LHCN-M2 (cell line): Measurements from ENCODE around the gene STXBP5L. TPM values are rescaled to one million over a fixed set of nuclear protein-coding genes. Genes with fewer than 3 reads are reported as not detected.
A peak's percentile ranks its signal among the peaks of the same experiment; 100 is the strongest.
"Not testable (repeated sequence)": the region's sequence is repeated elsewhere in the genome, so short reads cannot be mapped to it uniquely, and the experiment has no call there.

Experiments used
- DNase-seq: peaks from one replicate; pipeline ENCODE4 v3.0.0-alpha.2; 2012; ENCODE audit warnings: low read depth
- total RNA-seq: library from RNA; depleted of rRNA; stranded (reverse); fragments of >200 nt; gene quantifications from 2 replicates; pipeline ENCODE4 v1.2.3, GENCODE V29; 2014

Gene STXBP5L
- total RNA-seq, 1 experiment from 2014 or later, result under 0.01 TPM

DNA sequence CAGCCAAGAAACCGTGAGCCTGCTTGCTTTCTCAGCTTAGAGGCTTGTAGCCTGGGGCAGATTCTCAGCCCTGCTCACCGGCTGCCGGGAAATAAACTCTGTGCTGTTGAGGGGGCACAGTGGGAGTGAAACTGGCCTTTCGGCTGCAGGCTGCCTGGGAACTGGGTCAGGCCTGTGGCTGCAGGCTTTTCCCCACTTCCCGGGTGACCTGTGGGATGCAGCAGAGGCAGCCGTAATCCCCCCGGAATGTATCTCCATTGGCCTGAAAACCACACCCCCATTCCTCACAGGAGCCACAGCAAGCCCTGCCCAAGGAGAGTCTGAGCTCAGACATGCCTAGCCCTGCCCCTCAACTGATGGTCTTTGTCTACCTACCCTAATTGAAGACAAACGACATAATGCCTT is 110.9 kb downstream of the STXBP5L start:
- no peak for DNase-seq

DNA sequence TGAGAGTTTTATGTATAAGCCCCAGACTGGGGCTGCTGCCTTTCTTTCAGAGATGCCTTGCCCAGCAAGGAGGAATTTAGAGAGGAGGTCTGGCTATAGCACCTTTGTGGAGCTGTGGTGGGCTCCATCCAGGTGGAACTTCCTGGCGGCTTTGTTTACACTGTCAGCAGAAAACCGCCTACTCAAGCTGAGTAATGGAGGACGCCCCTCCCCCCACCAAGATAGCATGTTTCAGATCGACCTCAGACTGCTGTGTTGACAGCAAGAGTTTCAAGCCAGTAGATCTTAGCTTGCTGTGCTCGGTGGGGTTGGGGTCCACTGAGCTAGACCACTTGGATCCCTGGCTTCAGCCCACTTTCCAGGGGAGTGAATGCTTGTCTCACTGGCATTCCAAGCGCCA is 155.6 kb downstream of the STXBP5L start:
- DNase-seq, result no peak

DNA sequence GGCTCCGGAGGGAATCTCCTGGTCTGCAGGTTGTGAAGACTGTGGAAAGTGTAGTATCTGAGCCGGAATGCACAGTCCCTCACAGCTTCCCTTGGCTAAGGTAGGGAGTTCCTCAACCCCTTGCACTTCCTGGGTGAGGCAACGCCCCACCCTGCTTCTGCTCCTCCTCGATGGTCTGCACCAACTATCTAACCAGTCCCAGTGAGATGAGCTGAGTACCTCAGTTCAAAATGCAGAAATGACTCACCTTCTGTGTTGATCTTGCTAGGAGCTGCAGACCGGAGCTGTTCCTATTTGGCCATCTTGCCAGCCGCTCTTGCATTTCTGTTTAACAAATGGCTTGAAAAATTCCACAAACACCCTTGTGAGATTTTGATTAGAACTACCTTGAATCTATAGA is 156.1 kb downstream of the STXBP5L start:
- no peak for DNase-seq

DNA sequence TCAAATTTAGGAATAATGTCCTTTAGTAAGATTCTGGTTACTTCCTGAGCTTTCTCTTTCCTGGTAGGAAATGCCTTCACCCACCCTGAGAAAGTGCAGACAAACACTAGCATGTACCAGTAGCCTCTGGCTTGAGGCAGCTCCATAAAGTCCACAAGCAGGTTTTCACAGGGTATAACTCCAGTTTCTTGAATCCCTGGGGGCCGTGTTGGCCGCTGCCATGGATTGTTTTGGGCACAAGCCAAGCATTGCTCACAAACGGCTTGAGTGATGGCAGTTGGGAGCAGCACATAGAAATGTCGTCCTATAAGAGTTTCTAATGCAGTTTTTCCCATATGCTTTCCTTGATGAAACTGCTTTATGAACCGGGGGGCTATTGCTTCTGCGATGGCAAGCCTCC is 164.1 kb downstream of the STXBP5L start:
- DNase-seq, result no peak

DNA sequence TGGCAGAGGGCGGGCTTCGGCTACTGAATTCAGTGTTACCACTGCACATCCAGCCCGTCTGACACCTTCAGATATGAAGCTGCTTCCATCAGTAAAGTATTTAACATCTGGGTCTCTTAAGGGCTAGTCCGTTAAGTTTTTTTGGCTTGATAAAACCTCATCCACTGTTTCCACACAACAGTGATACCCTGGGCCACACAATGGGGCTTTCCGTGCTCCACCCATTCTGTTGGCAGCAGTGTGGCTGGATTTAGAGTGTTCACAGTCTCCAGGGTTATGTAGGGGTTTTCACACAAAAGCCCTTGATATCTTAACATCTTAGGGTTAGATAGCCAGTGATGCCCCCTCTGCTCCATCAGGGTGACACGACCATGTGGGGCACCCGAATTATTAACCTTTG is 165.0 kb downstream of the STXBP5L start:
- DNase-seq, result no peak

DNA sequence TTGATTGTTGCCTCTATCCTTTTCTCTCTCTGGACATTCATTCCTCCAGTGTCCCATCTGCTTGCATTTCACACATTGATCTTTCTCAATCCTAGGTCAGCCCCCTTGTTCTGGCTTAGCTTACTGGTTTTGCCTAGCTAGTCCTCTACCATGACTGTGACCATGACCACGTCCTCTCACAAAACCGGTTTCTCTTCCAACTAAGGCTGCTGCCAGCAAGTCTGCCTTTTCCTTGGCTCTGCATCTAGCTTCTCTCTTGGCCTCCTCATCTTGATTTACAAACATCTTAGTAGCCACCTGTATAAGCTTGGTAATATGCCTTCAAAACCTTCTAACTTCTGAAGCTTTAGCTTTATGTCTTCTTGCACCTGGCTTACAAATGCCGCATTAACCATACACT is 167.2 kb downstream of the STXBP5L start:
- DNase-seq, result no peak

DNA sequence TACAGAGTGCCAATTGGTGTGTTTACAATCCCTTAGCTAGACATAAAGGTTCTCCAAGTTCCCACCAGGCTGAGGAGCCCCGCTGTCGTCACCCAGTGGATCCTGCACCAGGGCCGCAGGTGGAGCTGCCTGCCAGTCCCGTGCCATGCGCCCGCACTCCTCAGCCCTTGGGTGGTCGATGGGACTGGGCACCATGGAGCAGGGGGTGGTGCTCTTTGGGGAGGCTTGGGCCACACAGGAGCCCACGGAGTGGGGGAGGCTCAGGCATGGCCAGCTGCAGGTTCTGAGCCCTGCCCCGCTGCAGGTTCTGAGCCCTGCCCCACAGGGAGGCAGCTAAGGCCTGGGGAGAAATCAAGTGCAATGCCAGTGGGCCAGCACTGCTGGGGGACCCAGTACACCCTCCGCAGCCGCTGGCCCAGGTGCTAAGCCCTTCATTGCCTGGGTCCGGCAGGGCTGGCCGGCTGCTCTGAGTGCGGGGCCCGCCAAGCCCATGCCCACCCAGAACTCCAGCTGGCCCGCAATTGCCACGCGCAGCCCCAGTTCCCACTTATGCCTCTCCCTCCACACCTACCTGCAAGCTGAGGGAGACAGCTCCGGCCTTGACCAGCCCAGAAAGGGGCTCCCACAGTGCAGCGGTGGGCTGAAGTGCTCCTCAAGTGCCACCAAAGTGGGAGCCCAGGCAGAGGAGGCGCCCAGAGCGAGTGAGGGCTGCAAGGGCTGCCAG is 170.5 kb downstream of the STXBP5L start:
- DNase-seq, result not testable (repeated sequence)

DNA sequence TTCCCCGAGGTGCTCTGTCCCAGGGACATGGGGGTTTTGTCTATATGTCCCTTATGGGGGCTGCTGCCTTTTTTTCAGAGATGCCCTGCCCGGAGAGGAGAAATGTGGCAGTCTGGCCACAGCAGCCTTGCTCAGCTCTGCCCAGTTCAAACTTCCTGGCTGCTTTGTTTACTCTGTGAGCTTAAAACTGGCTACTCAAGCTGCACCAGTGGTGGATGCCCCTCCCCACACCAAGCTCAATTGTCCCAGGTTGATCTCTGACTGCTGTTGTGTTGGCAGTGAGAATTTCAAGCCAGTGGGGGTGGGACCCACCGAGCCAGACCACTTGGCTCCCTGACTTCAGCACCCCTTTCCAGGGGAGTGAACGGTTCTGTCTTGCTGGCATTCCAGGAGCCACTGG is 188.9 kb downstream of the STXBP5L start:
- no peak for DNase-seq

DNA sequence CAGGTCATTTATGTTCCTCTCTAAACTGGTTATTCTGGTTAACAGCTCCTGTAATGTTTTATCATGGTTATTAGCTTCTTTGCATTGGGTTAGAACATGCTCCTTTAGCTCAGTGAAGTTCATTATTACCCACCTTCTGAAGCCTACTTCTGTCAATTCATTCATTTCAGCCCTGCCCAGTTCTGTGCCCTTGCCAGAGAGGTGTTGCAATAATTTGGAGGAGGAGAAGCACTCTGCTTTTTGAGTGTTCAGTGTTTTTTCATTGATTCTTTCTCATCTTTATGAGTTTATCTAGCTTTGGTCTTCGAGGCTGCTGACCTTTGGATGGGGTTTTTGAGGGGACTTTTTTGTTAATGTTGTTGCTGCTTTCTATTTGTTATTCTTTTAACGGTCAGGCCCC is 203.1 kb downstream of the STXBP5L start:
- not testable (repeated sequence) for DNase-seq

DNA sequence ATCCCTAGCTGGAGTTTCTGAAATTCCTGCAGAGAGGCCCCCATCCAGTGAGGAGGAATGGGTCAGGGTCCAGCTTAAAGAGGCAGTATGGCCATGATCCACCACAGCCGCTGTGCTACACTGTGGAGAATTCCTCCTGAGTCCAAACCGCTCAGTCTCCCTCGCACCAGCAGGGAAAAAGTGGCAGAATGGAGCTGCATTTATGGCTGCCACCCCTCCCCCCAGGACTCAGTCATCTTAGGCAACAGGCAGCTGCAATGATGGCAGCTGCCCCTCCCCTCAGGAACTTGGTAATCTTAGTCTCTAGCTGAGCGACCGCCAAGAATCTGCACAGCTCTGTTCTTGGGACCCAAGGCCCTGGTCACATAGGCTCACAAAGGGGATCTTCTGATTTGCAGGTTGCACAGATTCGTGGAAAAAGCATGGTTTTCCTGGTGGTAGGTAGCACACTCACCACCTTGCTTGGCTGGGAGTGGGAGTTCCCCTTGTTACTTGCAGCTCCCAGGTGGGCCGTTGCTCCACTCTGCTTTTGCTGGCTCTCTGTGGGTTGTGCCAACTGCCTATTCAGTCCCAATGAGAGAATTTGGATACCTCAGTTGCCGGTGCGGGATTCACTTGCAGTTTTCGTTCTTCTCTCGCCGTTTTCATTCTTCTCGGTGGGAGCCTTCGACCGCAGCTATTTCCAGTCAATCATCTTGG is 204.1 kb downstream of the STXBP5L start:
- DNase-seq, result no peak

DNA sequence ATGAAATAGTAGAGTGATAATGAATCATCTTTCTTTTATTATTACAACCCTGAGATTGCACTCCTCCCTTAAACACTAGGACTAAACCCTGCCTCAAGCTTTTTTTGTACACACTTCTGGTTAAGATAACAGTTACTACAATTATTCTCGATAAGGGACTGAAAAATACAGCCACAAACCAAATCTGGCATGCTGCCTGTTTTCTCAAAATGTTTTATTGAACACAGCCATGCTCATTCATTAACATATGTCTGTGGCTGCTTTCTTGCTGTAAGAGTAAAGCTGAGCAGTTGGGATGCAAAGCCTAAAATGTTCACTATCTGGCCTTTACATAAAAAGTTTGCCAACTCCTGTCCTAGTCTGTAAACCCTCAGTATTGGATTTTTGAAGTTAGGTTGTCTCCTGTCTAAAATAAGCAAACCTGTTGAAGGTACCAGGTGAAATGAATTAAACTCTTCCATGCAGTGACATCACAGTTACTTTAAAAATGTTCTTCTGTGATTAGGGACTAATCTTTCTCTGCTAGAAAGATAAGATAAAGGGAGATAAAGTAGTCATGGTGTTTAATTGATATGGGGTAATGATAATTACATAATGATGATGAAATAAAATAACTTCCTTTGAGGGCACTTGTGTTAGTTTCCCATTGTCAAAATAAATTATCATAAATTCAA is 218.2 kb downstream of the STXBP5L start:
- DNase-seq, result no peak

DNA sequence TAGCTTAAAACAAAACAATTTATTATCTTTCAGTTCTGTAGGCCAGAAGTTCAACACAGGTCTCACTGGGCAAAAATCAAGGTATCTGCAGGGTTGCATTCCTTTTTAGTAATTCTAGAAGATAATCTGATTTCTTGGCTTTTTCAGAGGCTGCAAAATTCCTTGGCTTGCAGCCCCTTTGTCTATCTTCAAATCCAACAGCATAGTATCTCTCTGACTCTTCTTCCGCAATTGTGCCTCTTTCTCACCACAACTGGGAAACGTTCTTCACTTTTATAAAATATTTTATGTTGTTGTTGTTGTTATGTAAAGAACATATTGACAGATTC is 218.7 kb downstream of the STXBP5L start:
- no peak for DNase-seq

DNA sequence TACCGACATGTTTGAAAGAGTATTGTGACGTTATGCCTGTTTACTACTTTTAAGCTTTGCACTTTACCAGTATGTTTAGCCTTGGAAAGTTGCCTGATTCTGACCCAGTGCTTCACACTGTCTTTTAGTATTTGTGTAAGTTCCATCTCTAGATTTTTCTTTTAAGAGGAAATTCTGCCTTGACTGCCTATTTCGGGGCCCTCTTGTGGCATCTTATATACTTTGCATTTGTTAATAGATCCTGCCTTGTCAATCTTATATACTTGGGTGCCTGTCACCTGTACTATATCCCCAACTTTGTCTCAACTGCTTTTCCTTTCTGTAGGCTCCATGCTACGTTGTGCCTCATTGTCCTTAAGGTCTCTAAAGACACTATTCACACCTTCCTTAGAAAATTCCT is 244.6 kb downstream of the STXBP5L start:
- DNase-seq, result peak; percentile 0

DNA sequence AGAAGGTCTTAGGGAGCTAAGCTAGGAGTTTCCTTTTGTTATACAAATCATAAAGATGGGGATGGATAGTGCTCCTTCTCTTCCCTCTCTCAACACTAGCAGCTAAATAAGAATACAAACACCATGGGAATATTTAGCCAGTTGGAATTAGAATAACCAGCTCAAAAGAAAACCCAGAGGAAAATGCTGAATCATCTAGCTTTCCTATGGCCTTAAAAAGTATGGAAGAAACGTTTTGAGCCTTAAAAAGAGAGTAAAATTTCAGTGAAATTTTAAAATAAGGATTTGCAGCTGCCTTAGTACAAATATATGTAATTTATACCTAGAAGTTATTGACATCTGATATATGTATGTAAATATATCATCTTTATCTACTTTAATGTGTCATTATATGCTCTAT is 245.8 kb downstream of the STXBP5L start:
- DNase-seq, result no peak

DNA sequence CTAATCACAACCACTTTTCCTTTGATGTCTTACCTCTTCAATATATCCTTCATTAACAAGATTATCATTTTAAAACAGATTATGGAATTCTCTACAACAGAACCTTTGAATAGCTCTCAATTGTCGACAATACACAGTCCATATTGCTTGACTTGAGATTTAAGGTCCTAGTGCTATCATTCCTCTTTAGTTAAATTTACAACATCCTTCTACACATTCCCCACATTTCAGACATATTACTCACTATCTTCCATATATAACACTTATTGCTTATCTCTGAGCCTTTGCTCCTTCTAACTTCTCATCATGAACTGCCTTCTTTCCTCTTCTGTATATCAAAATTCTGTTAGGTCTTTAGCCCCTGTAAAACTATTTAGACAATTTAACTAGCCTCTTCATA is 247.0 kb downstream of the STXBP5L start:
- DNase-seq, result no peak

DNA sequence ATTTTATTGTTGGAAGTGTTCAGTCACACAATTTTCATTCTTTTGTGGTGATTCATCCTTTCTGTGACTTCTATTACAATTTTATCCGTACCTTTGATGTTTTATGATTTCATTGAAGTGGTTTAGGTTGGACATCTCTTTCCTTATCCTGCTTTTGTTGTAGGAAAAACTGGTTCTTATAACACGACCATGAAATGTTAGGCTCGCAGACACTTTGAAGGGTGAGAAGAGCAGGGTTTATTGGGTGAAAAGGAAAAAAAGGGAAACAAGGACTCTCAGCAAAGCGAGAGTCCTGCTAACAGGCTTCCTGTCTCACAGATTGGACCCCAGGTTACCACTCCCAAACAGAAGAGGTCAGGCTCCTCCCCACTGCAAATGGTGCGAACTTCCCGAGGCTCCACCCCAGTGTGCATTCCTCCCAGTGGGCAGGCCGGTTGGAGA is 257.4 kb downstream of the STXBP5L start:
- DNase-seq, result no peak

DNA sequence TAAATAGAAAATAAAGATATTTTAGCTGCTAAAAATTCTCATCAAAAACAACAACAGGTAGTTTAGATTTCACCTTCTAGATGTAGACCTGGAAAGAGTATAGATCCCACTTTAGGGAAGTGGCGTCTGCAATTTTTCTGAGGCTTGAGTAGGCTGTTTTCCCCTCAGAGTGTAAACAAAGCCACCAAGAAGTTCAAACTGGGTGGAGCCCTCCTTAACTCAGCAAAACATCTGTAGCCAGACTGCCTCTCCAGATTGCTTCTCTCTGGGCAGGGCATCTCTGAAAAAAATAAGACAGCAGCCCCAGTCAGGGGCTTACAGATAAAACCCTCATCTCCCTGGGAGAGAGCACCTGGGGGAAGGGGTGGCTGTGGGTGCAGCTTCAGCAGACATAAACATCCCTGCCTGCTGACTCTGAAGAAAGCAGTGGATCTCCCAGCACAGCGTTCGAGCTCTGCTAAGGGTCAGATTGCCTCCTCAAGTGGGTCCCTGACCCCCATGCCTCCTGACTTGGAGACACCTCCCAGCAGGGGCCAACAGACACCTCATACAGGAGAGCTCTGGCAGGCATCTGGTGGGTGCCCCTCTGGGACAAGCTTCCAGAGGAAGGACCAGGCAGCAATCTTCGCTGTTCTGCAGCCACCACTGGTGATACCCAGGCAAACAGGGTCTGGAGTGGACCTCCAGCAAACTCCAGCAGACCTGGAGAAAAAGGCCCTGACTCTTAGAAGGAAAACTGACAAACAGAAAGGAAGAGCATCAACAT is 259.6 kb downstream of the STXBP5L start:
- no peak for DNase-seq

DNA sequence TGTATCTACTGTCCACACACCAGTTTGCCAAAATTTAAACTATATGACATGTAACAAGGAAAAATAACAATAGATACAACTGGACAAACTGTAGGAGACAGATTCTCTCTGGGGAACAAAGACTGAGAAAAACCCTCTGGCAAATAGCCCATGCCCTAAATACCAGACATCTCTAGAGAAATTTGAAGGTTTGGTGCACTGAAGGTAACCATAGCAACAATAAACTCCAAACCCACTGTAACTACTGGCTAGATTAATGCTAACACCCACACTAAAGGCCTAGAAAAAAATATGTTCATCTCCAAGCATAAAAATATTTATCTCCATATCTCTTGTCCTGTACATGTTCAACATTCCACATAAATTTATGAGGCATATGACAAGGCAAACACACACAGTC is 267.1 kb downstream of the STXBP5L start:
- no peak for DNase-seq

DNA sequence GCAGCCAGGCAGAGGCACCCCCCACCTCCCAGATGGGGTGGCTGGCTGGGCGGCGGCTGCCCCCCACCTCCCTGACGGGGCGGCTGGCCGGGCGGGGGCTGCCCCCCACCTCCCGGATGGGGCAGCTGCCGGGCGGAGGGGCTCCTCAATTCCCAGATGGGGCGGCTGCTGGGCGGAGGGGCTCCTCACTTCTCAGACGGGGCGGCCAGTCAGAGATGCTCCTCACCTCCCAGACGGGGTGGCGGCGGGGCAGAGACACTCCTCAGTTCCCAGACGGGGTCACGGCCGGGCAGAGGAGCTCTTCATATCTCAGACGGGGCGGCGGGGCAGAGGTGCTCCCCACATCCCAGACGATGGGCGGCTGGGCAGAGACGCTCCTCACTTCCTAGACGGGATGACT is 282.6 kb downstream of the STXBP5L start:
- DNase-seq, result not testable (repeated sequence)

DNA sequence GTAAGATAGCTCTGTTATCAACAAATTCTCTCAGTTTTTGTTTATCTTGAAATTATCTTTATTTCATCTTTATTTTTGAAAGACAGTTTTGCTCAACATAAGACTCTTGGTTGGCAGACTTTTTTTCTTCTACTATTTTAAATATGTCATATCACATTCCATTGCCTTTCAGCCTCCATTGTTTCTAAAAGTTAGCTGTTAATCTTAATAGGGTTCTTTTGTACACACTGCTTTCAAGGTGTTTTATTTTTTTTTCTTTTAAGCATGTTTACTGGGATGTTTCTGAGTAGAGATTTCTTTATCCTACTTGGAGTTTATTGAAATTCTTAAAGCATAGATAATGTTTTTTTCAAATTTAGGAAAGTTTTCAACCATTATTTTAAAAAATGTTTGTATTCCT is 294.6 kb downstream of the STXBP5L start:
- no peak for DNase-seq

DNA sequence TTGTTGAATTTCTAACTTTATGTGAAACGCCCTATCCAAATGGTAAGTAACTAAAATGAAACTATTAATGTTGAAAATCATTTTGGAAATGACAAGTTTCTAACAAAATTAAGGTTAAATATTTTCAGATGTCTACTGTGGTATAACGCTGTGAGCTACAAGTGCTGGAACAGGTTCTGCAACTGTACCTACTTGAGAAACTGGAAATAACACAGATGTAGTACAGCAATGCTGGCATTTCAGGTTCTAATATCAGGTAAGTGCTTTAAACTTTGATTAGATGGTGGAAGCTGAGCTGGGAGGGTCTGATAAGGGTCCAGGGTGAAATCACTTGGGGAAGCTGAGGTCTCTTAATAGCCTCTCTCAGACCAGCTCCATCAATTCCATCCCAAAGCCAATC is 315.1 kb downstream of the STXBP5L start:
- DNase-seq, result no peak

DNA sequence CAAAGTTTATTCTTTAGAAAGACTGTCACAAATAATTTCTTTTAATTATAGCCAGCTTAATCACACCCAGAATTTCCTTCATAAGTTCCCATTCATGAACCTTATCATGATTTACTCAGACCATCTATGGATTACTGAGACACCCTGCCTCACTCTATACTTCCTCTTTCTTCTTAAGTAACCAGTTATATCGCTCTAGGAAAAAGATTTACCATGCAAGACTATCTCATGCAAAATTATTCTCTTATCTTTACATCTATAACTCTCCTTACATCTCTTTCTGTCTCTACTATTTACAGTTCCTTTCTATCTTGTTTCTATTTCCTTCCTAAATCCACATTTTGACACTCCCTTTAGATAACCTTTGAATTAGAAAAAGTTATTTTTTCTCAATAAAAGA is 321.0 kb downstream of the STXBP5L start:
- DNase-seq, result no peak
